IMR-90 (cell line): ENCODE data around the gene TSPYL1. TPM values are rescaled to one million over a fixed set of nuclear protein-coding genes. Genes with fewer than 3 reads are reported as not detected.

Experiments
- ATAC-seq: fragments of 200-7000 bp; cut with Tn5 transposase; 2 replicates; pipeline ENCODE4 v1.9.1; 2020; ENCODE audit warnings: low read depth, mild to moderate bottlenecking, moderate library complexity
- BruUV-seq: library from RNA; stranded (reverse); fragments of 400-500 nt; replicated peaks from 2 replicates; lab custom pipeline; 2021; lab: Mats Ljungman, UMichigan
- CTCF ChIA-PET: fragments of 300-600 bp; formaldehyde crosslinking; extraction: SDS; loops from one replicate; lab custom pipeline; 2021; ENCODE audit warnings: antibody characterized with exemption; lab: Yijun Ruan, JAX
- POLR2A ChIA-PET: fragments of 300-600 bp; sonication (Branson Sonifier 250); formaldehyde crosslinking; loops from one replicate; lab custom pipeline; 2022; ENCODE audit warnings: antibody characterized with exemption; ENCODE audit not compliant: unreplicated experiment; lab: Charles Lee
- DNase-seq: peaks from one replicate; pipeline ENCODE4 v3.0.0; 2013
- H2AFZ ChIP-seq: replicated peaks from 2 replicates; pipeline ENCODE3; 2013; ENCODE audit warnings: low read length, mild to moderate bottlenecking; ENCODE audit not compliant: poor library complexity
- H2AK5ac ChIP-seq: 2 replicates; pipeline ENCODE4 v1.6.1; 2013; ENCODE audit warnings: low read depth, low read length, inconsistent platforms
- H2AK9ac ChIP-seq: replicated peaks from 2 replicates; pipeline ENCODE3; 2013; ENCODE audit warnings: mild to moderate bottlenecking, low read depth, low read length, moderate library complexity; ENCODE audit not compliant: poor library complexity
- H2BK120ac ChIP-seq: 2 replicates; pipeline ENCODE4 v1.6.1; 2013; ENCODE audit warnings: low read depth, low read length, inconsistent platforms
- H2BK15ac ChIP-seq: 3 replicates; pipeline ENCODE4 v1.6.1; 2013; ENCODE audit warnings: low read depth, low read length, inconsistent platforms
- H2BK20ac ChIP-seq: 2 replicates; pipeline ENCODE4 v1.6.1; 2013; ENCODE audit warnings: low read depth, mild to moderate bottlenecking, inconsistent platforms, low read length, moderate library complexity
- H2BK5ac ChIP-seq: 2 replicates; pipeline ENCODE4 v1.6.1; 2013; ENCODE audit warnings: mild to moderate bottlenecking, low read depth, low read length, inconsistent platforms; ENCODE audit not compliant: poor library complexity, severe bottlenecking
- H3K14ac ChIP-seq: replicated peaks from 2 replicates; pipeline ENCODE4 v1.6.1; 2013; ENCODE audit warnings: low read depth, low read length, inconsistent platforms
- H3K18ac ChIP-seq: 2 replicates; pipeline ENCODE4 v1.6.1; 2013; ENCODE audit warnings: low read depth, low read length, control low read depth
- H3K23ac ChIP-seq: 2 replicates; pipeline ENCODE4 v1.6.1; 2013; ENCODE audit warnings: low read depth, low read length, inconsistent platforms
- H3K27ac ChIP-seq: 2 replicates; pipeline ENCODE4 v1.5.1; 2013; ENCODE audit warnings: mild to moderate bottlenecking, control low read depth, low read length; ENCODE audit not compliant: insufficient read depth
- H3K27me3 ChIP-seq: 2 replicates; pipeline ENCODE4 v1.6.1; 2013; ENCODE audit warnings: low read length; ENCODE audit not compliant: control insufficient read depth, insufficient read depth
- H3K36me3 ChIP-seq: 2 replicates; pipeline ENCODE4 v1.6.1; 2013; ENCODE audit warnings: low read length, mixed read lengths; ENCODE audit not compliant: control insufficient read depth, insufficient read depth
- H3K4ac ChIP-seq: 2 replicates; pipeline ENCODE4 v1.6.1; 2013; ENCODE audit warnings: low read depth, low read length, inconsistent platforms
- H3K4me1 ChIP-seq: 2 replicates; pipeline ENCODE4 v1.6.1; 2013; ENCODE audit warnings: low read length, mixed read lengths; ENCODE audit not compliant: control insufficient read depth, insufficient read depth
- H3K4me2 ChIP-seq: 2 replicates; pipeline ENCODE4 v1.6.1; 2013; ENCODE audit warnings: low read depth, mild to moderate bottlenecking, control low read depth, low read length, moderate library complexity
- H3K4me3 ChIP-seq: 2 replicates; pipeline ENCODE4 v1.5.1; 2013; ENCODE audit warnings: low read depth, mild to moderate bottlenecking, control low read depth, low read length, moderate library complexity; ENCODE audit not compliant: insufficient read depth
- H3K56ac ChIP-seq: 2 replicates; pipeline ENCODE4 v1.6.1; 2013; ENCODE audit warnings: low read length, inconsistent platforms; ENCODE audit not compliant: insufficient read depth; ENCODE audit errors: extremely low read depth
- H3K79me1 ChIP-seq, 2 experiments: 2 replicates each; pipeline ENCODE4 v1.6.1; 2013; ENCODE audit warnings: low read length in 2 of 2, inconsistent platforms in 1 of 2, low read depth in 1 of 2
- H3K9ac ChIP-seq: 2 replicates; pipeline ENCODE4 v1.6.1; 2013; ENCODE audit warnings: low read depth, low read length, control low read depth
- H3K9me1 ChIP-seq: 2 replicates; pipeline ENCODE4 v1.6.1; 2013; ENCODE audit warnings: low read length, inconsistent platforms; ENCODE audit not compliant: insufficient read depth
- H3K9me3 ChIP-seq: 2 replicates; pipeline ENCODE4 v1.6.1; 2013; ENCODE audit warnings: low read length; ENCODE audit not compliant: control insufficient read depth, insufficient read depth
- H4K20me1 ChIP-seq: 2 replicates; pipeline ENCODE4 v1.6.1; 2013; ENCODE audit warnings: low read length, inconsistent platforms; ENCODE audit not compliant: insufficient read depth
- H4K5ac ChIP-seq: 2 replicates; pipeline ENCODE4 v1.6.1; 2013; ENCODE audit warnings: mild to moderate bottlenecking, low read depth, low read length, control low read depth
- H4K8ac ChIP-seq, 2 experiments: 2 replicates each; pipeline ENCODE4 v1.6.1; 2013; ENCODE audit warnings: low read depth in 2 of 2, low read length in 2 of 2, control low read depth in 1 of 2, inconsistent platforms in 1 of 2
- H4K91ac ChIP-seq: 2 replicates; pipeline ENCODE4 v1.6.1; 2013; ENCODE audit warnings: low read depth, low read length, inconsistent platforms; ENCODE audit not compliant: insufficient read depth
- BHLHE40 ChIP-seq: fragments of 150-350 bp; IDR thresholded peaks from 2 replicates; pipeline ENCODE4 v1.6.1; 2016; ENCODE audit warnings: mild to moderate bottlenecking, low read depth, low read length
- CEBPB ChIP-seq: IDR thresholded peaks from 2 replicates; pipeline ENCODE4 v1.6.1; 2012; ENCODE audit warnings: low read depth, low read length, improper control_type of control experiment
- RFX5 ChIP-seq: IDR thresholded peaks from 2 replicates; pipeline ENCODE4 v1.8.0; 2012; ENCODE audit warnings: low read depth, mild to moderate bottlenecking, low read length, moderate library complexity
- WGBS, 2 experiments: methylation state at CpG; one replicate each; pipeline versions ENCODE4 v1.1.5 to v1.1.7; 2013; ENCODE audit warnings: missing lambda C conversion rate in 2 of 2; ENCODE audit not compliant: insufficient read length in 1 of 2; ENCODE audit errors: extremely low coverage in 2 of 2; 5-methylcytosine and 5-hydroxymethylcytosine counted together
- dilution Hi-C: fragments of 300-500 bp; cut with HindIII; formaldehyde crosslinking; loops from one replicate; pipeline ENCODE4 v1.14.3; 2018; ENCODE audit warnings: low sequenced_read_pairs; ENCODE audit not compliant: unreplicated experiment
- in situ Hi-C: fragments of 300-500 bp; cut with MboI; formaldehyde crosslinking; loops from 3 replicates; pipeline ENCODE4 v1.14.3; 2019; ENCODE audit warnings: low sequenced_read_pairs, inconsistent platforms, mixed read lengths
- intact Hi-C: fragments of 100-400 bp; cut with micrococcal nuclease; formaldehyde crosslinking; loops from 2 replicates; pipeline ENCODE4 v1.10.0; 2022
- polyA plus RNA-seq, 3 experiments: library from polyadenylated mRNA; depleted of rRNA; stranded (reverse); fragments of >200 nt; gene quantifications; 2 replicates each; pipeline ENCODE4 v1.2.3, GENCODE V29; 2012; ENCODE audit warnings: low replicate concordance in 1 of 3
- total RNA-seq: library from RNA; depleted of rRNA; stranded (reverse); fragments of >200 nt; gene quantifications from 2 replicates; pipeline ENCODE4 v1.2.3, GENCODE V29; 2012
- TF ChIP-seq, protein P1 (sequence below): conservative IDR thresholded peaks from 2 replicates; pipeline ENCODE4 v1.5.1; 2012; ENCODE audit warnings: mild to moderate bottlenecking, low read depth, low read length, improper control_type of control experiment
- TF ChIP-seq, protein P2 (sequence below): fragments of 150-350 bp; IDR thresholded peaks from 2 replicates; pipeline ENCODE4 v1.6.1; 2017; ENCODE audit warnings: mild to moderate bottlenecking, antibody characterized with exemption, low read length, low read depth

Gene TSPYL1
- total and polyA plus RNA-seq, 2 of the 4 experiments (the other 2 are of a cell fraction): 32.4 to 111 TPM

- no peak overlapping the region for H3K14ac ChIP-seq
- ATAC-seq (no peak), DNase-seq (peak; percentile 23)
- H2AK5ac ChIP-seq: no peak overlapping the region
- peaks cover 5% of the 10 kb centered on the region for H3K9me1 ChIP-seq
- no peaks in the 10 kb centered on the region for H3K27me3 ChIP-seq
- no peak overlapping the region for H4K8ac ChIP-seq
- no peak overlapping the region for H3K4ac ChIP-seq
- POLR2A ChIA-PET: no interaction called here
- CTCF ChIA-PET: interaction anchor here (0.7 to 0.8 kb wide), 3 partner anchors 229 to 290 kb away, joined by 4 to 7 read pairs (median 4); partner anchors contain the start of gene CALHM5
- H3K4me1 ChIP-seq: peaks cover 6% of the 10 kb centered on the region
- in situ Hi-C loops (loop anchor here (25.0 kb wide), 1 partner anchor 155 kb away; no protein-coding TSS in a partner anchor), dilution Hi-C loops (no loop called here), intact Hi-C loops (no loop called here)
- 0 out of 2 replicates have a peak, but pooled peaks cover 4% of the 10 kb centered on the region for H3K36me3 ChIP-seq
- no peak overlapping the region for H4K5ac ChIP-seq
- no peak overlapping the region for H4K91ac ChIP-seq
- H3K4me3 ChIP-seq: no peak overlapping the region
- peaks cover 15% of the 10 kb centered on the region for H4K20me1 ChIP-seq
- no peaks in the 10 kb centered on the region for H3K9me3 ChIP-seq
- H2BK120ac ChIP-seq: no peak overlapping the region
- H3K9ac ChIP-seq: no peak overlapping the region
- no peak overlapping the region for H3K23ac ChIP-seq
- H2AFZ ChIP-seq: no peak overlapping the region
- no peak overlapping the region for H2AK9ac ChIP-seq
- H3K4me2 ChIP-seq: no peak overlapping the region
- H3K79me1 ChIP-seq: peaks cover 0 to 24% of the 10 kb centered on the region in 2 experiments; a peak in 3 of 4 replicates
- no peak overlapping the region for H3K27ac ChIP-seq
- no peak overlapping the region for H2BK5ac ChIP-seq
- H2BK15ac ChIP-seq: no peak overlapping the region
- no peak overlapping the region for H3K18ac ChIP-seq
- WGBS, 2 experiments: no CpG with 5 or more reads among the region's 2 CpGs
- TF ChIP-seq CEBPB (no peak), RFX5 (no peak), BHLHE40 (peak; percentile 87; the same call in 1 of the 2 replicates)
- TF ChIP-seq, protein P1, sequence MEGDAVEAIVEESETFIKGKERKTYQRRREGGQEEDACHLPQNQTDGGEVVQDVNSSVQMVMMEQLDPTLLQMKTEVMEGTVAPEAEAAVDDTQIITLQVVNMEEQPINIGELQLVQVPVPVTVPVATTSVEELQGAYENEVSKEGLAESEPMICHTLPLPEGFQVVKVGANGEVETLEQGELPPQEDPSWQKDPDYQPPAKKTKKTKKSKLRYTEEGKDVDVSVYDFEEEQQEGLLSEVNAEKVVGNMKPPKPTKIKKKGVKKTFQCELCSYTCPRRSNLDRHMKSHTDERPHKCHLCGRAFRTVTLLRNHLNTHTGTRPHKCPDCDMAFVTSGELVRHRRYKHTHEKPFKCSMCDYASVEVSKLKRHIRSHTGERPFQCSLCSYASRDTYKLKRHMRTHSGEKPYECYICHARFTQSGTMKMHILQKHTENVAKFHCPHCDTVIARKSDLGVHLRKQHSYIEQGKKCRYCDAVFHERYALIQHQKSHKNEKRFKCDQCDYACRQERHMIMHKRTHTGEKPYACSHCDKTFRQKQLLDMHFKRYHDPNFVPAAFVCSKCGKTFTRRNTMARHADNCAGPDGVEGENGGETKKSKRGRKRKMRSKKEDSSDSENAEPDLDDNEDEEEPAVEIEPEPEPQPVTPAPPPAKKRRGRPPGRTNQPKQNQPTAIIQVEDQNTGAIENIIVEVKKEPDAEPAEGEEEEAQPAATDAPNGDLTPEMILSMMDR: no peak
- TF ChIP-seq, protein P2, sequence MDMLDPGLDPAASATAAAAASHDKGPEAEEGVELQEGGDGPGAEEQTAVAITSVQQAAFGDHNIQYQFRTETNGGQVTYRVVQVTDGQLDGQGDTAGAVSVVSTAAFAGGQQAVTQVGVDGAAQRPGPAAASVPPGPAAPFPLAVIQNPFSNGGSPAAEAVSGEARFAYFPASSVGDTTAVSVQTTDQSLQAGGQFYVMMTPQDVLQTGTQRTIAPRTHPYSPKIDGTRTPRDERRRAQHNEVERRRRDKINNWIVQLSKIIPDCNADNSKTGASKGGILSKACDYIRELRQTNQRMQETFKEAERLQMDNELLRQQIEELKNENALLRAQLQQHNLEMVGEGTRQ: peak; percentile 37; the same call in 1 of the 2 replicates
- no TSS peak for BruUV-seq
- H2BK20ac ChIP-seq: no peak overlapping the region
- no peak overlapping the region for H3K56ac ChIP-seq
These were observed 3.0 kb upstream of the TSPYL1 start for GRCh38 chr6:116282698-116283097.
